Dermis microvascular lymphatic vessel endothelial cell (primary cell): Measurements from ENCODE around the gene TMEM201. TPM values are rescaled to one million over a fixed set of nuclear protein-coding genes. Genes with fewer than 3 reads are reported as not detected.

ENCODE experiments used
- DNase-seq, 2 donors: peaks; one replicate each; pipeline versions ENCODE4 v3.0.0 to v3.0.0-alpha.2; 2010; ENCODE audit warnings: low read depth in 2 of 2
- total RNA-seq: library from RNA; depleted of rRNA; stranded (reverse); fragments of >200 nt; gene quantifications from 2 replicates; pipeline ENCODE4 v1.2.1, GENCODE V29; 2014

TMEM201 gene
- total RNA-seq, 1 donor from 2014 or later, result 2.7 TPM

DNA sequence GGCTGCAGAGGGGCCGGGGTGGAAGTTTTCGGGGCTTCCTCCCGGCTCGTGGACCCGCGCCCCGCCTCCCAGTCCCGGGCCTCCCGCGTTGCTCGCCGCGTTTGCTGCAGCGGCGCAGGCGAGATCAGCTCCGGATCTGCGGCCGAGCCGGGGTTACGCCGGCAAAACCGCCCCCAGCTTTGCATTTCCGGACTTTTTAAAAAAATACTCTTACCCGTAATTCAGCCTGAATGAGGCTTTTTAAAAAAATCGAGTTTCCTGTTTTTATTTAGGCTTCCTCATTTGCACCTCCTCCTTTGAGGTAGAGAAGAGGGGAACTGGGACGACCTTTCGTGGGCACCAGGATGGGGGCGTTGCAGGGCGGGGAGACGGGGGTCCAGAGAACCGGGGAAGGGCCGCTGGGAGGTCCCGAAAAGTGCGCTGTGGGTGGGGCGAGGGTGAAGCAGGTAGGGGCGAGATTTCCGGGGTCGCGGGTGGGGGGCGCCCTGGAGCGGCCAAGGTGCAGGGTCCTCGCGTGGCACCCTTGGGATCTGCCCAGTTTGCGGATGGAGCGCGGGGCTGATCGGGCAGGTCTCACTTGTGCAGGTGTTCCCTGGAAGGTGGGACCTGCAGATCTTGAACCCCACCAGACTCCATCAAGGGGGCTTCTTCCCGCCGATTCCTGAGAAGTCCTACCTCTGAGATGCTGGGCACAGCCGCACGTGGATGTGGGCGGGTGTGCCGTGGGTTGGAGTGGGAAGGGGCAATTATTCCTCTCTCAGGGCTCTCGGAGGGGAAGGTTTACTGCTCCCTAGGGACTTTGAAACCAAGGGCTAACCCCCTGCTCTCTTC lies 63.9 kb downstream of the TMEM201 start:
- DNase-seq, result no peak

DNA sequence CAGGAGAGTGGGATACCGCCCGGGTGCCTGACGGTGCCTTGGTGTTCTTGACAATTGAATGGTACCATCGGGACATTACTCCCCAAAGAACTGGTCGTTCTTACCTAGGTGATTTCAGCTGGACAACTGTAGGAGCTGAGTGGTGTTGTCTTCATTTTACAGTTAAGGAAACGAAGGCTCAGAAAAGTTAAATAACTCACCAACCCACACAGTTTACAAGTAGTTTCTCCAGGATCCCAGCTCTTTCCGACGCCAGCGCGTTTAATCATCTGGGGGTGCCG lies 64.4 kb downstream of the TMEM201 start:
- no peak for DNase-seq

DNA sequence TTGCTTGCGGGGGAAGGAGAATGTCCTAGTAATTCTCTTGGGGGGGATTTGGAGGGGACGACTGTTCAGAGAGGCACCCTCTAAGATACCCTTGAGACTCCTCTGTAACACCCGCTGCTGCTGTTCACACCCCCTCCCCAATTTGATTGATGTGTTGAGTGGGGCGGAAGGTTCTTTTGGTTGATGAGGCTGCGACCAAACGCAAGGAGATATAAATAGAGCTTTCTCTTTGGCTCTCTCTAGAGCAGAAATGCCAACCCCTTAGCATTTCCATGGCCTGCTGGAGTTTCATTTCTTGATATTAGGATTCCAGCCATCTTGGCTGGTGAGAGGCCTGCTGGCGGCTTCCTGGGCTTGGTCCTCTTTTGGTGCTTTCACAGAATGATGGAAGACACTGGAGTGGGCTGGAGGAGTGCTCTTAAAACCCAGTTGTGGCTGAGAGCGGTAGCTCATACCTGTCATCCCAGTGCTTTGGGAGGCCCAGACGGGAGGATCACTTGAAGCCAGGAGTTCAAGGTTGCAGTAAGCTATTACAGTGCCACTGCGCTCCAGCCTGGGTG lies 64.9 kb downstream of the TMEM201 start:
- no peak for DNase-seq

DNA sequence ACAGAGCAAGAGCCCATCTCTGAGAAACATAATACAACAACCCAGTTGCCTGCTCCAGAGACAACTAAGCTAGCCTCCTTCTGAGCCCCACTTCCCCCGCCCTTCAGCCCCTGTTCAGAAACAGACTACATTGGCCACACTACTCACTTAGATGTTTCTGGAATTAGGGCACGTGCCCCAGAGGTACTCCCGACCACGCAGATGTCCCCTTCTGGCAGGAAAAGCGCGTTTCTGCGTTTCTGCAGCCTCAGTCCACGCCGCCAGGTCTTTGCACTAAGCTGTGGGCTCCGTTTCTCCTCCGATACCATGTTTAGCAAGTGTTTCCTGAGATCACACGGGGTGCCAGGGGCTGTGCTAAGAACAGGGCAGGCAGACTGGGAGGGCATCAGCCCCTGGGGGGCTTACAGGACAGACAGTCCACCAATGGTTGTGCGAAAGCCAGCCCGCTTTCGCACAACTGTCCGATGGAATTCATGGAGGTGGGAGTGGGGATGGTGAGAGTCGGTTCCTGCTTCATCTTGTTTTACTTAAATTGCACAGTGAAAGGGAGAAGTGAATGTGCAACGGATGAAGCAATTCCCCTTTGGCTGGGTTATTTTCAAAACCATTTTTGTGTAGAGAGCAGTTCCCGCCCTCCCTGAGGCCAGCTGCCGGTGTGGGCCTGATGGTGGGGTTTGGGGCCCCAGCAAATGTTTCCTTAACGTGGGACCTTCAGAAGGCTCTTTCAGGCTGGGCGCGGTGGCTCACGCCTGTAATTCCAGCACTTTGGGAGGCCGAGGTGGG lies 65.5 kb downstream of the TMEM201 start:
- DNase-seq, result no peak

DNA sequence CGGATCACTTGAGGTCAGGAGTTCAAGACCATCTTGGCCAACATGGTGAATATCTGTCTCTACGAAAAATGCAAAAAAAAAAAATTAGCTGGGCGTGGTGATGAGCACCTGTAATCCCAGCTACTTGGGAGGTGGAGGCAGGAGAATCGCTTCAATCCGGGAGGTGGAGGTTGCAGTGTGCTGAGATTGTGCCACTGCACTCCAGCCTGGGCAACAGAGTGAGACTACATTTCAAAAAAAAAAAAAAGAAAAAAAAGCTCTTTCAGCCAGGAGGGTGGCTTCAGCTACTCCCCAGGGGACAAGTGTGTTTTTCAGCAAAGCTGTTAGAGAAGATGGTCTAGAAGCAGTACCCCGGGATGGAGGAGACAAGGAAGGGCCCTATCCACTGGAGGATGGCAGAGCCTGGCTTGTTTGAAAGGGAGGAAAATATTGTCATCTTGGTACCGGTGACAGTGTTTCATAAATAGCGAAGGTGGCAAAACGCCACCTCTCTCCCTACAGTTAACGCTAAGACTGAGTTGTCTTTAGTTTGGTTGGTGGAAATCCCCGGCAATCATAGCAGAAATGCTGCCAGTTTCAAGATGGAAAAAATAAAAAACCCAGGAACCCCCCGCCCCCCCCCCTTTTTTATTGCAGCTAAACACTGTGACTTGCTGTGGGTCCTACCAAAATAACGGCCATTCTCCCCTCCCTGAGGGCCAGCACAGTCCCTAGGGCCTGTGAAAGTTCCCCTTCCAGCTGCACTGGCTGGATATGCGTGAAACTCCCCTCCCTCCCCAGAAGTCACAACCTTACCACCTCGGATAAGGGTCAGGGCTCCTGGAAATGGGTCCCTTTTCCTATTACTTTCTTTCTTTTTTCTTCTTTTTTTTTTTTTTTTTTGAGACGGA lies 66.4 kb downstream of the TMEM201 start:
- no peak for DNase-seq

DNA sequence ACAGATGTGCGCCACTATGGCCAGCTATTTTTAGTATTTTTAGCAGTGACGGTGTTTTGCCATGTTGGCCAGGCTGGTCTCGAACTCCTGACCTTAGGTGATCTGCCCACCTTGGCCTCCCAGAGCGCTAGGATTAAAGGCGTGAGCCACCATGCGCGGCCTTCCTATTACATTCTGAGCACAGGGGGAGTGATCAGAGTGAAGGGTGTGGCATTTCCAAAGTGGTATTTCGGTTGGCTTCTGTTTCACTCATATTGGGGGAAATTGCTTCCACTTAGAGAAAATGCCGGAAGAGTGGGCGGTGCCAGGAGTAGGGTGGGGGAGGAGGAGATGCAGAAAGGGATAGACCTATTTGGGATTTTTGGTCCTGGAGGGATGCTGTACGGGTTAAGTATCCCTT lies 67.1 kb downstream of the TMEM201 start:
- no peak for DNase-seq

DNA sequence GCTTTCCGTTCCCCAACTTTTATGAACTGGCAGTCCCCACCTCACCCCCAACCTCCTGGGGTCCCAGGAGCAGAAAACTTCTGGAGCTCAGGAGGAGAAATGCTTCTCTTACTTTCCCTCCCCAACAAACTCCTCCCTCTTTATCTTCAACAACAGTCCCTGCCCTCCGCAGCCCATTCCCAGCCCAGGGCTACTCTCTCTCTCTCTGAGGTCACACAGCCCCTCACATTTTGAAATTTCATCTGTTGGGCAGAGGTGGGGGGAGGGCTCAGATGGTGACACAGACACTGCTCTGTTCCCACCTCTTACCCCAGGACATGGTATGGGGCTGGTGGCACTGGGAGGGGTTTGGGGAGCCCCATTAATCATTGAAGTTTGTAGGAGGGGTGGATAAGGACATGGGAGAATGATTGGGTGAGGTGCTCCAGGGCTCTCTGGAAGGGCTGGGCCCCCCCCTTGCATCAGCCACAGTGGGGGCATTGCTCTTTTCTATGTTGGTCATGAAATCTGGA lies 68.9 kb downstream of the TMEM201 start:
- DNase-seq, result no peak

DNA sequence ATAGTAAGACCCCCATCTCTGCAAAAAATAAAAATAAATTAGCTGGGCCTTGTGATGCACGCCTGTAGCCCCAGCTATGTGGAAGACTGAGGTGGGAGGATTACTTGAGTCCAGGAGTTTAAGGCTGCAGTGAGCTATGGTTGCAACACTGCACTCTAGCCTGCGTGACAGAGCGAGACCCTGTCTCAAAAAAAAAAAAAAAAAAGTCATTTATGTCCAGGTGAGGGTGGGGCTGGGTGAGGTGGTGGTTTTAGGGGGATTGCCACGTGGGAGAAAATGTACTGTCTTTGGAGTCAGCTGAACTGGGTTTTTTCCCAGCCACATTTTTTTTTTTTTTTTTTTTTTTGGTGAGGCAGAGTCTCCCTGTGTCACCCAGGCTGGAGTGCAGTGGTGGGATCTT lies 69.5 kb downstream of the TMEM201 start:
- DNase-seq, result no peak

DNA sequence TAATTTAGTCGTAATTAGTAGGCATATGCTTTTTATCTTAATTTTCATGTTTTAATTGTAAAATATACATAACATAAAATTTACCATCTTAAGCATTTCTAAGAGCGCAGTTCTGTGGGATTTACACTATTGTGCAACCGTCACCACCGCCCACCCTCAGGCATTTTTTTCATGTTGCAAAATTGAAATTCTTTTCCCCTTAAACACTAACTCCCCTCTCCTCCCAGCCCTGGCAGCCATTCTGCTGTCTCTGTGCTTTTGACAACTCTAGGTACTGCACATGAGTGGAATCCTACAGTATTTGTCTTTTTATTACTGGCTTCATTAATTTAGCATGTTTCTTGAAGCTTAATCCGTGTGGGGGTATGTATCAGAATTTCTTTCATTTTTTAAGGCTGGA lies 70.6 kb downstream of the TMEM201 start:
- no peak for DNase-seq

DNA sequence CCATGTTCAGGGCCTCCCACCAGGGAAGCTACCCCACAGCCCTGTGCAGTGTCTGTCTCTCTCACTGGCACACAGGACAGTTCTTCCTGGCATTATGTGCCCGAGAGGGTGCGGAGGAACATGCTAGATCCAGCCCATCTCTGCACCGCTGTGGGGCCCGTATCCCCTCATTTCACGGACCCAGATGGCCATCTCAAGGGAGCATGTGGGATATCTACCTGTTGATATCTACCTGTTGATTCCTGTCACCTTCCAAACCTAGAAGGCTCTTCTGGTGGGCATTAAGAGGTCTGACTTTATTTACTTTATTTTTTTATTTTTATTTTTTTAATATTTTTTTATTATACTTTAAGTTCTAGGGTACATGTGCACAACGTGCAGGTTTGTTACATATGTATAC lies 74.5 kb downstream of the TMEM201 start:
- no peak for DNase-seq

Other genes starting within 250 kb of the TMEM201 start
- gene SLC25A33, start 49.4 kb upstream of the TMEM201 start, total RNA-seq, result 4.0 and 5.3 TPM in 2 replicates
- gene PIK3CD, start 62.8 kb downstream of the TMEM201 start, total RNA-seq, result 1.9 and 4.2 TPM in 2 replicates
- gene CLSTN1, start 235.1 kb downstream of the TMEM201 start, total RNA-seq, result 43.8 and 61.8 TPM in 2 replicates